ENCODE results near the gene RNF213.

DNA sequence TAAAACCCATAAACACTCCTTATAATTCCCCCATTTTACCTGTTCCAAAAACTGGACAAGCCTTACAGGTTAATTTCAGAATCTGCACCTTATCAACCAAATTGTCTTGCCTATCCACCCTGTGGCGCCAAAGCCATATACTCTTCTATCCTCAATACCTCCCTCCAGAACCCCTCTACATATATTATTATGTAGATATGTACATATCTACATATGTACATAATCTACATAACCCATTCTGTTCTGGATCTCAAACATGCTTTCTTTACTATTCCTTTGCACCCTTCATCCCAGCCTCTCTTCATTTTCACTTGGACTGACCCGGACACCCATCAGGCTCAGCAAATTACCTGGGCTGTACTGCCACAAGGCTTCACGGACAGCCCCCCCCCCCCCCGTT lies 142.3 kb downstream of the RNF213 start:
- TF ChIP-seq, protein P1, sequence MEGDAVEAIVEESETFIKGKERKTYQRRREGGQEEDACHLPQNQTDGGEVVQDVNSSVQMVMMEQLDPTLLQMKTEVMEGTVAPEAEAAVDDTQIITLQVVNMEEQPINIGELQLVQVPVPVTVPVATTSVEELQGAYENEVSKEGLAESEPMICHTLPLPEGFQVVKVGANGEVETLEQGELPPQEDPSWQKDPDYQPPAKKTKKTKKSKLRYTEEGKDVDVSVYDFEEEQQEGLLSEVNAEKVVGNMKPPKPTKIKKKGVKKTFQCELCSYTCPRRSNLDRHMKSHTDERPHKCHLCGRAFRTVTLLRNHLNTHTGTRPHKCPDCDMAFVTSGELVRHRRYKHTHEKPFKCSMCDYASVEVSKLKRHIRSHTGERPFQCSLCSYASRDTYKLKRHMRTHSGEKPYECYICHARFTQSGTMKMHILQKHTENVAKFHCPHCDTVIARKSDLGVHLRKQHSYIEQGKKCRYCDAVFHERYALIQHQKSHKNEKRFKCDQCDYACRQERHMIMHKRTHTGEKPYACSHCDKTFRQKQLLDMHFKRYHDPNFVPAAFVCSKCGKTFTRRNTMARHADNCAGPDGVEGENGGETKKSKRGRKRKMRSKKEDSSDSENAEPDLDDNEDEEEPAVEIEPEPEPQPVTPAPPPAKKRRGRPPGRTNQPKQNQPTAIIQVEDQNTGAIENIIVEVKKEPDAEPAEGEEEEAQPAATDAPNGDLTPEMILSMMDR (IDR thresholded peaks at IDR 0.05): no peak
- no peak for TF ChIP-seq POLR2A (IDR thresholded peaks at IDR 0.05)

Measured in adrenal gland (tissue), 5 donors.